Iris pigment epithelial cell (primary cell): ENCODE data around the gene ITGAX.

Source experiments
- DNase-seq: peaks from one replicate; pipeline ENCODE4 v3.0.0-alpha.2; 2011; ENCODE audit warnings: low read depth

Gene ITGAX

DNA sequence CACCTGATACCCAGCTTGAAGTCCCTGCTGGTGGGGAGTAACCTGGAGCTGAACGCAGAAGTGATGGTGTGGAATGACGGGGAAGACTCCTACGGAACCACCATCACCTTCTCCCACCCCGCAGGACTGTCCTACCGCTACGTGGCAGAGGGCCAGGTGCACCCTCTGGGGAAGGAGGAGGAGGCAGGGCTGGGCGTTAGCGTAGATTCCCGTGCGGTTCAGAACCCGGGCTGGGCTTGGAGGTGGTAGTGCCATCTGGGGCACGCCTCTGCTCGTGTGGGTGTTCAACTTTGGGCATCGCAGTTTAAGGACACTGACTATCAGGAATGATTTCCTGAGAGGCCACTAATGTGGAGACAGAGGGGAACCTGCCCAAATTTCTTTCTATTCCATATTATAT lies 18.3 kb downstream of the ITGAX start:
- DNase-seq: no peak

DNA sequence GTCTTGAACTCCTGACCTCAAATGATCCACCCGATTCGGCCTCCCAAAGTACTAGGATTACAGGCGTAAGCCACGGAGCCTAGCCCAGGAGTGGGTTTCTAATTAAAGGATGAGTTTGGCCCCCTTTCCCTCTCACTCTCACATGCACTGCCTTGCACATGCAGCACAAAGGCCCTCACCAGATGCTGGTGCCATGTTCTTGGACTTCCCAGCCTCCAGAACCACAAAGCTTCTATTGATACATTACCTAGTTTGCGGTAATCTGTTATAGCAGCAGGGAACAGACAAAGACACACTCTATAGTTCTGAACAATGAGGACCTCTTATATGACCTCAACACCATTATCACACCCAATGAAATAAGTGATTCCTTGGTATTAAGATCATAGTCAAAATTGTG lies 20.3 kb downstream of the ITGAX start:
- no peak for DNase-seq

DNA sequence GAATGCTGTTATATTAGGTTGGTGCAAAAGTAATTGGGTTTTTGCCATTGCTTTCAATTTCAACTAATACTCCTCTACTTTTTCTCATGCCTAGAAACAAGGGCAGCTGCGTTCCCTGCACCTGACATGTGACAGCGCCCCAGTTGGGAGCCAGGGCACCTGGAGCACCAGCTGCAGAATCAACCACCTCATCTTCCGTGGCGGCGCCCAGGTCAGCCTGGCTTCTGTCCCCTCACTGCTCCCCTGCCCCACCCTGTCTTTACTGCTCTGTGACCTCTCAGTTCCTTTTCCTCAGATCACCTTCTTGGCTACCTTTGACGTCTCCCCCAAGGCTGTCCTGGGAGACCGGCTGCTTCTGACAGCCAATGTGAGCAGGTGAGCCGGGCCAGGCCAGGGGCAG lies 21.7 kb downstream of the ITGAX start:
- DNase-seq: no peak

DNA sequence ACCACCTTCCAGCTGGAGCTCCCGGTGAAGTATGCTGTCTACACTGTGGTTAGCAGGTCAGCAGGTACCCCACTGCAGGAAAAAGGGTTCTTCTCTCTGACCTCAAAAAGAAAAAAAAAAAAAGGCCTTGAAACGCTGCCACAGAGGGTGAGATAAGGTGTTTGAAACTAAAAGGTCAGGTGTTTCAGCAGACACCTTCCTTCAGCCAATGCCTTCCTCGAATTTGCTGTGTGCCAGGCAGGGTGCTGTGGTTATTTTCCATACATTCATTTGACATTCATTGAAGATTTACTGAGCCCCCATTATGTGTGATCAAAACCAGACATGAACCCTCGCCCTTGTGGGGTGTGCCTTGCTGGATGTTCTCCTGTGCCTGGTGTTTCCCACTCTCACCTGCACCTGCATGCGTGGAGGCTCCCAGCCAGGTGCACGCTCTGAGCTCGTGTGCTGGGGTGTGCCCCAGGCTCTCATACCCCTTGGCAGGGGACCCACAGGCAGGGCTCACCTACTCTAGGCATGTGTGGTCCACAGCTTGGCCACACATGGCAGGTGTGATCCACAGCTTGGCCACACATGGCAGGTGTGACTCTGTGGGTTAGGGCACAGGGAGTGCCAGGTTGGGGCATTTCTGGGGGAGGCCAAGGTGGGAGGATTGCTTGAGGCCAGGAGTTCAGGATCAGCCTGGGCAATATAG lies 22.4 kb downstream of the ITGAX start:
- DNase-seq: no peak

DNA sequence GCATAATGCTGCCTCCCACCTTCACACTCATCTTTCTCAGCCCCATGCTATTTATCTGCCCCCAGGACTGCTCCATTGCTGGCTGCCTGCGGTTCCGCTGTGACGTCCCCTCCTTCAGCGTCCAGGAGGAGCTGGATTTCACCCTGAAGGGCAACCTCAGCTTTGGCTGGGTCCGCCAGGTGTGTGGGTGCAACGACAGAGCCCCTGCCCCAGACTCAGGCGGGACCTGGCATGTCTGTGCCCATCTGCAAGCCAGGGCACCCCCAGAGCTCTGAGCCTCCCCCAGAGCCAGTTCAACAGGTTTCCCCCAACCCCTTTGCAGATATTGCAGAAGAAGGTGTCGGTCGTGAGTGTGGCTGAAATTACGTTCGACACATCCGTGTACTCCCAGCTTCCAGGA lies 25.2 kb downstream of the ITGAX start:
- DNase-seq: no peak

DNA sequence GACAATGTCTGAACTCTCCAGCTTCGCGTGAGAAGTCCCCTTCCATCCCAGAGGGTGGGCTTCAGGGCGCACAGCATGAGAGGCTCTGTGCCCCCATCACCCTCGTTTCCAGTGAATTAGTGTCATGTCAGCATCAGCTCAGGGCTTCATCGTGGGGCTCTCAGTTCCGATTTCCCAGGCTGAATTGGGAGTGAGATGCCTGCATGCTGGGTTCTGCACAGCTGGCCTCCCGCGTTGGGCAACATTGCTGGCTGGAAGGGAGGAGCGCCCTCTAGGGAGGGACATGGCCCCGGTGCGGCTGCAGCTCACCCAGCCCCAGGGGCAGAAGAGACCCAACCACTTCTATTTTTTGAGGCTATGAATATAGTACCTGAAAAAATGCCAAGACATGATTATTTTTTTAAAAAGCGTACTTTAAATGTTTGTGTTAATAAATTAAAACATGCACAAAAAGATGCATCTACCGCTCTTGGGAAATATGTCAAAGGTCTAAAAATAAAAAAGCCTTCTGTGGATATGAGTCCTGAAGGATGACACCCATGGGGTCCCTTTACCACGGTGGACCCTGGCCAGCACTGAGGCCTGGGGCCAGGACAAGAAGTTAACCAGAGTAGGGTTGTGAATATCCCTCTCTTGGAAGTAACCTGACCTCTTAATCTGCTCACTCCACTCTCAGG lies 27.6 kb downstream of the ITGAX start:
- peak; percentile 60 for DNase-seq

DNA sequence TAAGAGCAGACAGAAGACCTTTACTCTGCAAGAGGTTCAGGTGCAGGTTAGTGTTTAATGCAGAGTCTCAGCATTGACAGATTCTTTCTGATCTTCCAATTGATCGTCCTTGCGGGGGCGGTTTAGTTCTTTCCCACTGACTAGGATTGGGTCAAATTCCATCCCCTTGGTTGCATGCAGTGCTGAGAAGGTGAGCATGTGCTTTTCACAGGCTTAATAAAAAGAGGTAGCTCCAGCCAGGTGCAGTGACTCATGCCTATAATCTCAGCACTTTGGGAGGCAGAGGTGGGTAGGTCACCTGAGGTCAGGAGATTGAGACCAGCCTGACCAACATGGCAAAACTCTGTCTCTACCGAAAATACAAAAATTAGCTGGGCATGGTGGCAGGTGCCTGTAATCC lies 30.7 kb downstream of the ITGAX start:
- DNase-seq: no peak

DNA sequence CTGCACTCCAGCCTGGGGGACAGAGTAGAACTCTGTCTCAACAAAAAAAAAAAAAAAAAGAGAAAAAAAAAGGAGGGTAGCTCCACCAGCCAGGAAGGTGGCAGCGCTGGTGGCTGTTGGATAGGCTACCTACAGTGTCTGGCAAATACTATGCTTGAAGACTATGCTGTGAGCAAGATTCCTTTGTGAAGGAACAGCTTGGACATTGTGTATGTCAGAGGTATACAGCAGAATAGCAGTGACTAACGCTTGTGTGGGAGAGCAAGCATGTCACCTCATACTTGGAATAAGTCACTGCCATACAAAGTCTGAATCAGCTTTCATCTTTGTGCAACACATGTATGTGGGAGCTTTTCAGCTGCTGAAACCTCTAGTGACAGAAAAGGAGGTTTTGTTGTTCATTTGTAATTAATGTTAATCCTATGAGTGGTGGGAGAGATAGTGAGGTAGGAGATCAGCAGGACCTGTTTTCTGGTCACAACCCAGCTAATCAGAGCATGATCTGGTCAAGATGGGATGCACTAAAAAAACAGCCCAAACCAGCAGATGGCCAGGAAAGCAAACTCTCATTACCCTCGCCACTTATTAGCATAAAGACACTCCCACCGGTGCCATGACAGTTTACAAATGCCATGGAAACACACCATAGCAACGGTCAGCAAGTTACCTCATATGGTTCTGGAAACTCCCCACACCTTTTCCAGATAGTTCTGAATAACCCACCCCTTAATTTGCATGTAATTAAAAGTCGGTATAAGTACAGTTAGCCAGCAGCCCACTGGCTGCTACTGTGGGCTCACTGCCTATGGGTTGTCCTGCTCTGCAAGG lies 31.4 kb downstream of the ITGAX start:
- peak; percentile 55 for DNase-seq

DNA sequence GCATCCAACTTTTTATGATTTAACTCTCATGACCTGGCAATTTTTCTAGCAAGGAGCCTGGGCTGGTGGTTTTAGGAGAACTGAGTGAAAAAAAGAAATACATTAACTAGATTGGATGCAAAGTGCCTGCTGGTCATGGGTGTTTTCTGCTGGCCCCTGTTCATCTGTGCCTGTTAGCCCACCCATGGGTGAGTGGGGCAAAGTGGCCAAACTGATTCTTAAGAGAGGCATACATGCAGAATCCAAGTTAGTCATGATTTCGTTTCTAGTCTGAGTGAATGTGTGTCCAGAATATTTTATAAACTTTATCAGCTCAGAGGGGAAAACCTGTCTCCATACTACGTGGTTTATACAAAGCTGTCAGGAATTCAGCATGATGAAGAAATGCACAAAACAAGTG lies 33.6 kb downstream of the ITGAX start:
- no peak for DNase-seq

DNA sequence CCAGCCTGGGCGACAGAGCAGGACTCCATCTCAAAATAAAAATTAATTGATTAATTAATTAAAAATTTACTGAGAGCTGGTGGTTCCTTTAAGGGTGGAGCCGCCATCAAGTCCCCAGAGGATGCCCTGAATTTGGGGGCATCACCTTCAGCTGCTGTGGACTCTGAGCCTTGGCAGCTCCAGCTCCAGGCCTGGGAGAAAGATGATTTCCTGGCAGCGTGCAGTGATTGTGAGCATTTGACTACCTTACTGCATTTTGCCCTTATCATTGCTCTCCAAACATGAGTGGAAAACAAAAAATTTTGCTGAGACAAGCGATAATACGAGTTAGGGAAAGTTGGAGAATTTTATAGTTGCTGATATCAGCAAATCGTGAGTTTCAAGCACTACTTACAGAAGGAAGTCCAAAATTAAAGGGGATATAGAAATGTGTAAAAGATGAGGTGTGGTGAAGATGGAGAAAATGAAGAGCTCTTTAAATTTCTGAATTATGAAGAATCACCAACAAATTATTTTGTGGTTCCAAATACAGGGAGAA lies 35.6 kb downstream of the ITGAX start:
- no peak for DNase-seq

DNA sequence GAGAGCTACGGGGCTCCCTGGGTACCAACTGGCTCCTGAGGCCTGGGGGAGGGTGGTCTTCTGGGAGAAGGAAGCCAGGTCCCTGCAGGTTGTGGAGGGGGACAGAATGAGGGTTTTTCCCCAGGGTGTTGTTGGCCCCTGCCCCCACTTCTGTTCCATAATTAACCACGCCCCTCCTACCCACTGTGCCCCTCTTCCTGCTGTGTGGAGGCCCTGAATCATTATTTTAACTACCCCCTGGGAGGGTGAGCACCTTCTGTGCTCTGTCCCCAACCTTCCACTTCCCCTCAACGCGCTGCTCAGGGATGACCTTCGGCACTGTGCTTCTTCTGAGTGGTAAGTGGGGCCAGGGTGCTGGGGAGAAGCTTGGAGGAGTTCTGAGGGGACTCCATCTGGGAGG lies 38.1 kb downstream of the ITGAX start, which contains the start of gene ITGAD:
TSS of gene ITGAD (plus strand) at position 280 of the 400 bp plus-strand sequence. CDS start at position 306, 26 bp downstream.
- DNase-seq: no peak

DNA sequence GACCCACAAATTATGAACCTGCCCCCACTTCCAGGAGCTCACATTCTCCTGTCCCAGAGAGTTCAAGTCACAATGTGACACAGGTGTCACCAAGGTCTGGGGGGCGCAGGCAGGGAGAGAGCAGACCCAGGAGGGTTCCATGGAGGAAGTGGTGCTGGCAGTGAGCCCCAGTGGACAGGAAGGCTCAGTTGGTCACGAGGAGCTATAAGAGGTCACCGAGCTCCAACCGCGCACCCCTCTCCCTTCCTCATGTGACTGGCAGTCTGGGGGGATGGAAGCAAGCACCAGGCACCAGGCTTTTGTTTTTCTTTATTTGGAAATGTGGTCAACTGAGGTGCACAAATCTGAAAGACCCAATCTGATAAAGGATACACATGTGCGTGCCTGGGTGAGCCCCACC lies 40.7 kb downstream of the ITGAX start:
- no peak for DNase-seq

DNA sequence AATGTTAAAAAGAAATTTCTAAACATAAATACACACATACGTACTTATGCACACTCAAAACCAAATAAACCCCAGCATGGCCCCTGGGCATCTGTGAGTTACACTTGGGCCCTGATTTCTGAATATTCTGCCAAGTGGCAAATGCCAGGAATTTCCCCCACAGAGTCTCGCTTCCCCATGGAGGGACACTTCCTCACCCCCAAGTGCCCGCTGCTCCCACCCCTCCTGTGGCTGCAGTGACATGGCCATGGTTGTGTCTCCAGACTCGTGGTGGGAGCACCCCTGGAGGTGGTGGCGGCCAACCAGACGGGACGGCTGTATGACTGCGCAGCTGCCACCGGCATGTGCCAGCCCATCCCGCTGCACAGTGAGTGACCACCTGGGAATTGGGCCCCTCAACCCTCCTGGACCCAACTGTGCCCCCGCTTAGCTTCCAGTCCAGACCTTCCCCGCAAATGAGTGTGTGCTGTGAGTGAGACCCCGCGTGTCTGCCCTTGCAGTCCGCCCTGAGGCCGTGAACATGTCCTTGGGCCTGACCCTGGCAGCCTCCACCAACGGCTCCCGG lies 42.2 kb downstream of the ITGAX start:
- DNase-seq: no peak

DNA sequence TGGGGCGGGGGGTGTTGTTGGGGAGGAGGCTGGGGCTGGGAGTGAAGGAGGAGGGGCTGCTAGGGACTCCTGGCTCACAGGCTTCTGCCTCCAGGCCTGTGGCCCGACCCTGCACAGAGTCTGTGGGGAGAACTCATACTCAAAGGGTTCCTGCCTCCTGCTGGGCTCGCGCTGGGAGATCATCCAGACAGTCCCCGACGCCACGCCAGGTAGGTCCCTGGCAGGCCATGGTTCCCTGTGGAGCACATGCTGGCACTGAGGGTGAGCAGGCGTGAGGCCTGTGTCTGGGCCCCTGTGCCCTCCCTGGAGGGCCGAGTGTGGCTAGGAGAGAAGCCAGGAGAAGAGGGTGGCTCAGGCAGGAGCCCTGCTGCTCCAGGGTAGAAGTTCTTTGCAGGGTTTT lies 42.7 kb downstream of the ITGAX start:
- no peak for DNase-seq

DNA sequence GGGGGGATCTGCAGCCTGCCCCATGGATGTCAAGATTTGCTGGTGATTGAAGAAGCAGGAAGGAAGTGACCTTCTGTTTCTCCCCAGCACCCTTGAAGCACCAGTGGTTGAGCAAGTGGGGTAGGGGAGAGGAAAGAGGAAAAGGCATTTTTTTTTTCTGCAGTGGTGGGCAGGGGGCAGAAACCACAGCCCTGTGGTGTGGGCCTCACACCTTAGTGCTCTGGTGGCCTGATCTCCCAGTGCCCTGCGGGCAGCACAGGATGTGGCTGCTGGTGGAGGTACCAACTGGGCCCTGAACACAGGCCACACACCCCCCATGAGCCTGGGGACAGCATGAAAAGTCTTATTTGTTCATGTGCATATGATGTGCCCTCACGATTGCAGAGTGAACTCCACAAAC lies 45.2 kb downstream of the ITGAX start:
- no peak for DNase-seq

DNA sequence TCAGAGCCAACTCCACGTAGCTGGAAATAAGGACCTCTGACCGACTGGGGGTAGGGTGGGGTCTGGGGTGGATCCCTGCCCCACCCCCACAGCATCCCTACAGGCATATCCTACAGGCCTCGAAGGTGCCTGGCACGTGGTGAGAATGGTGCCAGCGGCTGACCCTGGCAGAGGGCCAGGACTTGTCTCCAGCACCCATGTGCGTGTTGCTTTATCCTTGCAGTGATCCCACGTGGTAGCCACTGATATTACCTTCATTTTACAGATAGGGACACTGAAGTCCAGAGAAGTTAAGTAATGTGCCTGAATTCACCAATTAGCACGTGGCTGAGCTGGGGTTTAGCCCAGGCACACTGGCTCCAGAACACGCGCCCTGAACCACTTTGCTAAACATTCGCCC lies 46.5 kb downstream of the ITGAX start:
- DNase-seq: no peak

DNA sequence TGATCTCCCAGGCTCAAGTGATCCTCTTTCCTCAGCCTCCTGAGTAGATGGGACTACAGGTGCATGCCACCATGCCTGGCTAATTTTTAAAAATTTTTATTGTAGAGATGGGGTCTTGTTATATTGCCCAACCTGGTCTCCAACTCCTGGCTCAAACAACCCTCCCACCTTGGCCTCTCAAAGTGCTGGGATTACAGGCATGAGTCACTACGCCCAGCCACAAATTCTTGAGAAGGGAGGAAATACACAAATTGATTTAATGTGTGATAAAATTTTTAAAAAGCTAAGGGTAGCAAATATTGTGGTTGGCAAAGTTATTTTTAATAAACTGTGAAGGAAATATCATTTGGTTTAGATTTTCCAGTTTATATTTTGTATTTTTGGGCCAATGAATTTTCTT lies 47.7 kb downstream of the ITGAX start:
- DNase-seq: peak; percentile 61

DNA sequence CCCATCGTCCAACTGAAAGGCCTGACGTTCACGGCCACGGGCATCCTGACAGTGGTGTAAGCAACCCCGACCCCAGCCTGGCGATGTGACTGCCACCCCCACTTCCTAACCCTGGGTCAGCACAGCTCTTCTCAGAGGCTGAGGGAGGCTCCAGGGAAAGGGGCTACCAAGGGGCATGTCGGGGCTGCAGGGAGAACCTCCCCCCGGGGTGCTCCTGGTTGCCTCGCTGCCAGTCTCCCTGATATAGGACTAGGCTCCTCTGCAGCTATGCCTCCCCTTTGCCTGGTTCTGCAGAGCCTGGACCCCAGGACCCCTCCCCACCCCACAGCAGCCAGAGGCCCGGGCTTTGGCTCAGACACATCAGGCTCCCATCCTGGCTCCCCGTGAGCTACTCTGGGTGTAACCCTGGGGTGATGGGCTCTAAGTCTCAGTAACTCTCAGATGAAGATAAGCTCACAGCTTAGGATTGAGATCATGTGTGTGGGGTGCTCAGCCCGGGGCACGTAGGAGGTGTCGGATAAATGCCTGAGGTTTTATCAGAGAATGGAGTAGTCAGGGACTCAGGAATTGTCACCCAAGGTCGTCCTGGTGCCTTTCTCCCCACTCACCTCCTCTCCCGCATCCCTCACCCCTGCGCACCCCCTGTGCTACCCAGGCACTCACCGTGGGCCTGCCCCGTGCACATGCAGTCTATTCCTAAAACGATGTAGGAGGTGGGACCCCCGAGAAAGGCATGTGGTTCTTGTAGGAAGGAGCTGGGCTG lies 48.8 kb downstream of the ITGAX start:
- DNase-seq: no peak

DNA sequence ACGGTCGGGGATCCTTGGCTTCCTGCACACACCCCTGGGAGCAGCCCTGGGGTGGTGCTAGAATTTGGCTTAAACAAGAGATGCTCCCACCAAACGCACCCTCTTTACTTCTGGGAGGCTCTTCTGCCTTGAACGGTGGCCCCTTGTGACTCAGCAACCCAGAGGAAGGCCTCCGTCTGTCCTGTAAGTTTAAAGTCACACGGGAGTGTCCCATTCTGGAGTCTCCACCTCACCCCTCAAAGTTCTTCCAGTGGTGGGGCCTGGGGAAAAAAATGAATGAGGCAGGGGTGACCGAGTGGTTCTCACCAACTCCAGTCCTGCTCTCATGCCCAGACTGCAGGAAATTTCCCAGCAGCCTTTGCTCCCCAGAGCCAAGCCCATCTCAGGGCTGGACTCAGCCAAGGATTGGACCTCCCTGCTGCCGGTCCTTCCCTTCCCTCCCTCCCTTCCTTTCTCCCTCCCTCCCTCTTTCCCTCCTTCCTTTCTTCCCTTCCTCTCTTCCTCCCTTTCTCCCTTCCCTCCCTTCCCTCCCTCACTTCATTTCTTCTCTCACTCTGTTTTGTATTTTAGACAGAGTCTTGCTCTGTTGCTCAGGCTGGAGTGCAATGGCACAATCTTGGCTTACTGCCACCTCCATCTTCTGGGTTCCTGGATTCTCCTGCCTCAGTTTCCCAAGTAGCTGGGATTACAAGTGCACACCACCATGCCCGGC lies 49.5 kb downstream of the ITGAX start:
- peak; percentile 32 for DNase-seq

DNA sequence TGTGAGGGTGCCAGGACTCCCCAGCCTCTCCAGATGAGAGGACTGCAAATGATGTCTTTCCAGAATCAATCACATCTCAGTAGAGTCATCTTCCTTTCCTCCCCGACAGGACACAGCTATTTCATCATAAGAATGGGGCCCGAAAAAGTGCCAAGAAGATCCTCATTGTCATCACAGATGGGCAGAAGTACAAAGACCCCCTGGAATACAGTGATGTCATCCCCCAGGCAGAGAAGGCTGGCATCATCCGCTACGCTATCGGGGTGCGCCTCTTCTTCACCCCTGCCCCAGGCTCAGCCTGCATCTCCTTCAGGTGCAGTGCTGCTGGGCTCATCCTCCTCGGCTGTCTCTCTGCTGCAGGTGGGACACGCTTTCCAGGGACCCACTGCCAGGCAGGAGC lies 52.4 kb downstream of the ITGAX start:
- DNase-seq: no peak

DNA sequence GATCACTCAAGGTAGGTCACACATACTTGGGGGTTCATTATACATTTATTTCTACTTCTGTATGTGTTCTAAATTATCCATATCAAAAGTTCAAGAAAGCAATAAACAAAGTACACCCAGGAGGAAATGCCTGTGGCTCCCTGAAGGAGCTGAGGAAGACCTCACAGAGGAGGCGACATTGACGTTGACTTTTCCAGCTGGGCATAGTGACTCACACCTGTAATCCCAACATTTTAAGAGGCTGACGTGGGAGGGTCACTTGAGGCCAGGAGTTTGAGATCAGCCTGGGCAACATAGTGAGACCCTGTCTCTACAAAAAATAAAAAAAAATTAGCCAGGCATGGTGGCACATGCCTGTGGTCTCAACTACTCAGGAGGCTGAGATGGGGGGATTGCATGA lies 54.5 kb downstream of the ITGAX start:
- DNase-seq: peak; percentile 56
